ENCODE data around the gene SIGLEC10. TPM values are rescaled to one million over a fixed set of nuclear protein-coding genes. Genes with fewer than 3 reads are reported as not detected.

The SIGLEC10 gene
- total and polyA plus RNA-seq, 2 experiments from 2014 or later = 0.47 TPM; not detected in 1

GRCh38 chr19:51450730-51451307, 33.4 kb upstream of the SIGLEC10 start:
- no peak overlapping the region for H3K4me3 ChIP-seq
- no peaks in the 10 kb centered on the region for H3K27me3 ChIP-seq (ENCODE audit: insufficient read depth)
- Mint-ChIP-seq H3K4me3 (no peak overlapping the region), H3K27me3 (ENCODE audit: insufficient read depth, low read depth, poor library complexity) (peaks cover 10% of the 10 kb centered on the region), H3K9me3 (peaks cover 76% of the 10 kb centered on the region), H3K36me3 (ENCODE audit: low read depth) (peaks cover 12% of the 10 kb centered on the region), H3K4me1 (no peaks in the 10 kb centered on the region), H3K27ac (no peak overlapping the region)
- H3K4me2 ChIP-seq = no peak overlapping the region
- no peaks in the 10 kb centered on the region for H3K36me3 ChIP-seq (ENCODE audit: insufficient read depth)
- ATAC-seq (no peak), DNase-seq (ENCODE audit: low spot score) (no peak)
- no peak overlapping the region for H2AFZ ChIP-seq
- no peaks in the 10 kb centered on the region for H3K4me1 ChIP-seq (ENCODE audit: insufficient read depth)
- no peaks in the 10 kb centered on the region for H3K79me2 ChIP-seq (replicated peaks; ENCODE audit: insufficient read depth)
- TF ChIP-seq REST (IDR thresholded peaks at IDR 0.05; ENCODE audit: unreplicated experiment) (no peak), POLR2AphosphoS5 (IDR thresholded peaks at IDR 0.05; ENCODE audit: low read depth) (no peak), CREB1 (CRISPR knock-in tag; IDR thresholded peaks at IDR 0.05; ENCODE audit: low read depth) (no peak), ZNF114 (CRISPR knock-in tag; IDR thresholded peaks at IDR 0.05) (no peak), ZNF462 (CRISPR knock-in tag; IDR thresholded peaks at IDR 0.05) (no peak), CTCF (conservative IDR thresholded peaks at IDR 0.05; ENCODE audit: low read depth in 2 of 2) (no peak)
- no peaks in the 10 kb centered on the region for H3F3A ChIP-seq (replicated peaks; ENCODE audit: low read depth)
- no peak overlapping the region for H3K27ac ChIP-seq (ENCODE audit: low read depth)
- H4K20me1 ChIP-seq (replicated peaks; ENCODE audit: insufficient read depth) = no peaks in the 10 kb centered on the region
- H3K9me2 ChIP-seq (ENCODE audit: insufficient read depth) = no peaks in the 10 kb centered on the region
